ENCODE measurements around the gene ELF2.

- TF ChIP-seq, protein P1, sequence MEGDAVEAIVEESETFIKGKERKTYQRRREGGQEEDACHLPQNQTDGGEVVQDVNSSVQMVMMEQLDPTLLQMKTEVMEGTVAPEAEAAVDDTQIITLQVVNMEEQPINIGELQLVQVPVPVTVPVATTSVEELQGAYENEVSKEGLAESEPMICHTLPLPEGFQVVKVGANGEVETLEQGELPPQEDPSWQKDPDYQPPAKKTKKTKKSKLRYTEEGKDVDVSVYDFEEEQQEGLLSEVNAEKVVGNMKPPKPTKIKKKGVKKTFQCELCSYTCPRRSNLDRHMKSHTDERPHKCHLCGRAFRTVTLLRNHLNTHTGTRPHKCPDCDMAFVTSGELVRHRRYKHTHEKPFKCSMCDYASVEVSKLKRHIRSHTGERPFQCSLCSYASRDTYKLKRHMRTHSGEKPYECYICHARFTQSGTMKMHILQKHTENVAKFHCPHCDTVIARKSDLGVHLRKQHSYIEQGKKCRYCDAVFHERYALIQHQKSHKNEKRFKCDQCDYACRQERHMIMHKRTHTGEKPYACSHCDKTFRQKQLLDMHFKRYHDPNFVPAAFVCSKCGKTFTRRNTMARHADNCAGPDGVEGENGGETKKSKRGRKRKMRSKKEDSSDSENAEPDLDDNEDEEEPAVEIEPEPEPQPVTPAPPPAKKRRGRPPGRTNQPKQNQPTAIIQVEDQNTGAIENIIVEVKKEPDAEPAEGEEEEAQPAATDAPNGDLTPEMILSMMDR (IDR thresholded peaks at IDR 0.05; ENCODE audit: low read depth, low read length, poor library complexity, severe bottlenecking) = no peak
- no peak for TF ChIP-seq EZH2phosphoT487 (IDR thresholded peaks at IDR 0.05; ENCODE audit: borderline replicate concordance, low read length)
Observed at GRCh38 chr4:139020384-139020783, 156.6 kb downstream of the ELF2 start.
